Upper lobe of left lung (tissue), 4 donors: ENCODE results near the gene TMEM121B.

Experiments
- EP300 ChIP-seq, 4 donors: sonication (generic); formaldehyde crosslinking; IDR thresholded peaks; one replicate each; pipeline ENCODE4 v1.5.1; 2017; ENCODE audit warnings: antibody characterized with exemption in 4 of 4, control low read depth in 2 of 4
- POLR2A ChIP-seq, 4 donors: fragments of 450-650 bp; IDR thresholded peaks; one replicate each; pipeline ENCODE4 v1.5.1; 2016 to 2017; ENCODE audit warnings: antibody characterized with exemption in 4 of 4, mild to moderate bottlenecking in 2 of 4
- POLR2AphosphoS5 ChIP-seq, 2 donors: sonication (generic); formaldehyde crosslinking; IDR thresholded peaks; one replicate each; pipeline ENCODE4 v1.5.1; 2017; ENCODE audit warnings: antibody characterized with exemption in 2 of 2
- TF ChIP-seq, protein P1 (sequence below), 6 experiments: fragments of 450-650 bp in 4 of 6; fragments of 200-600 bp in 2 of 6; sonication (generic) in 2 of 6; IDR thresholded peaks; one replicate each; pipeline ENCODE4 v1.5.1; 2016 to 2019; ENCODE audit warnings: antibody characterized with exemption in 6 of 6

DNA sequence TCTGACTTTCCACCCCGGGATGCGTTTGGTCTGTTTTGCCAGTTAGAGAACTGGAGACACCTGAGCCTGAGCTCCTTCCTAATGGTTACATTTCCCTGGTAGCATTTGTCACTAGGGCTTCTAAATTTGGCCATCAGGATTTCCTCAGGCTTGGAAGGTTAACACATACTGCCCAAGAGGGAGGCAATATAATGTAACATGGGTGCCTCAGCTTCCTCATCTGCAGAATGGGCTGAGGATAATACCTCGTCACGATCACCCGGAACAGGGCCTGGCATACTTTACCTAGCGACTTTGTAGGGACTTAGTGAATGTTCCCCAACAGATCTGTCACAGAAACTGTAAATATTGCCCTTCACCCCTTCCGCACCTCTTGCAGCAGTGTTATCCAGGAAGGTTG, 25.1 kb downstream of the TMEM121B start:
- TF ChIP-seq, protein P1, sequence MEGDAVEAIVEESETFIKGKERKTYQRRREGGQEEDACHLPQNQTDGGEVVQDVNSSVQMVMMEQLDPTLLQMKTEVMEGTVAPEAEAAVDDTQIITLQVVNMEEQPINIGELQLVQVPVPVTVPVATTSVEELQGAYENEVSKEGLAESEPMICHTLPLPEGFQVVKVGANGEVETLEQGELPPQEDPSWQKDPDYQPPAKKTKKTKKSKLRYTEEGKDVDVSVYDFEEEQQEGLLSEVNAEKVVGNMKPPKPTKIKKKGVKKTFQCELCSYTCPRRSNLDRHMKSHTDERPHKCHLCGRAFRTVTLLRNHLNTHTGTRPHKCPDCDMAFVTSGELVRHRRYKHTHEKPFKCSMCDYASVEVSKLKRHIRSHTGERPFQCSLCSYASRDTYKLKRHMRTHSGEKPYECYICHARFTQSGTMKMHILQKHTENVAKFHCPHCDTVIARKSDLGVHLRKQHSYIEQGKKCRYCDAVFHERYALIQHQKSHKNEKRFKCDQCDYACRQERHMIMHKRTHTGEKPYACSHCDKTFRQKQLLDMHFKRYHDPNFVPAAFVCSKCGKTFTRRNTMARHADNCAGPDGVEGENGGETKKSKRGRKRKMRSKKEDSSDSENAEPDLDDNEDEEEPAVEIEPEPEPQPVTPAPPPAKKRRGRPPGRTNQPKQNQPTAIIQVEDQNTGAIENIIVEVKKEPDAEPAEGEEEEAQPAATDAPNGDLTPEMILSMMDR (IDR thresholded peaks at IDR 0.05), result no peak
- no peak for TF ChIP-seq POLR2A (IDR thresholded peaks at IDR 0.05)
- TF ChIP-seq POLR2AphosphoS5 (IDR thresholded peaks at IDR 0.05), result no peak
- no peak for TF ChIP-seq EP300 (IDR thresholded peaks at IDR 0.05)
